Measurements from ENCODE around the gene BLM.
"Not testable (repeated sequence)": the region's sequence is repeated elsewhere in the genome, so short reads cannot be mapped to it uniquely, and the experiment has no call there.

GRCh38 chr15:90689326-90689961, 27.7 kb upstream of the BLM start:
- TF ChIP-seq CTCF (optimal IDR thresholded peaks at IDR 0.05 in 1 of 3, IDR thresholded peaks at IDR 0.05 in 1 of 3, conservative IDR thresholded peaks at IDR 0.05 in 1 of 3; ENCODE audit: extremely low read depth in 1 of 3, insufficient read depth in 2 of 3, low read length in 3 of 3); EZH2 (IDR thresholded peaks at IDR 0.05; ENCODE audit: low read length): not testable (repeated sequence)

All from keratinocyte (primary cell).